Left renal cortex interstitium (tissue), 4 donors: Measurements from ENCODE around the gene KIF16B. TPM values are rescaled to one million over a fixed set of nuclear protein-coding genes. Genes with fewer than 3 reads are reported as not detected.
A peak's percentile ranks its signal among the peaks of the same experiment; 100 is the strongest.

ENCODE experiments used
- DNase-seq, 4 donors: peaks; one replicate each; pipeline ENCODE4 v3.0.0-alpha.2; 2013; ENCODE audit warnings: low read depth in 4 of 4, low spot score in 2 of 4, missing footprints in 1 of 4
- polyA plus RNA-seq, 4 donors: library from polyadenylated mRNA; unstranded; fragments of 120-200 nt; gene quantifications; one replicate each; pipeline ENCODE4 v1.2.1, GENCODE V29; 2013; ENCODE audit not compliant: insufficient read length in 4 of 4

KIF16B gene
- polyA plus RNA-seq, 4 donors = 16.8 to 26.0 (median 23.4) TPM

DNA sequence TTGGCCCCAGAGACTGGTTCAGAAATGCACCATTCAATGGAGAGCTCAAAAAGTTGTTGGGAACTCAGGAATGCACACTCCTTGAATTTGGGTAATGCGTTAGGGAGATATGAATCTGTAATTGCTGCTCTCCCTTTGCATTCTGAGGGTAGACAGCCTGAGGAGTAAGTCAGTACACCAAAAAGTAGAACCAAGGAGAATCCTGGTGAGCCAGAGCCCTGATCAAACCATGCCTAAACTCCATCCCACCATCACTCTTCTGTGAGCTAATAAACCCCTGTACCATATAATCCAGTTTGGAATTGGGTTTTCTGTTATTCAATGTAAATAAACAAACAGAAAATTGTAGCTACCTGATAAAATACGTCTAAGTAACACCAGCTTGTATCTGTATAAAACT, 90.2 kb downstream of the KIF16B start:
- DNase-seq = no peak

- DNase-seq = no peak
These were observed 91.3 kb downstream of the KIF16B start for GRCh38 chr20:16481977-16482376.

DNA sequence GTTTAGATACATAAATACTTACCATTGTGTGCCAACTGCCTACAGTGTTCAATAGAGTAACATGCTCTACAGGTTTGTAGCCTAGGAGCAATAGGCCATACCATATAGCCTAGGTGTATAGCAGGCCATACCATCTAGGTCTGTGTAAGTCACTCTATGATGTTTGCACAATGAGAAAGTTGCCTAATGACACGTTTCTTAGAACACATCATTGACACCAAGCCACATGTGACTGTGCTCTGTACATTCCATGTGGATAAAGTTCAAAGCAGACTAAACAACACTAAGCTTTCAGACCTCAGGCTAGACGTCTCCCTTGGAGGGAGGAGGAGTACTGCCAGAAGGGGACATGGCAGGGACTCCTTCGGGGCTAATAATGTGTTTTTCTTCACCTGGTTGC, 93.6 kb downstream of the KIF16B start:
- no peak for DNase-seq

- DNase-seq = no peak
These were observed 95.6 kb downstream of the KIF16B start for GRCh38 chr20:16477632-16478031.

DNA sequence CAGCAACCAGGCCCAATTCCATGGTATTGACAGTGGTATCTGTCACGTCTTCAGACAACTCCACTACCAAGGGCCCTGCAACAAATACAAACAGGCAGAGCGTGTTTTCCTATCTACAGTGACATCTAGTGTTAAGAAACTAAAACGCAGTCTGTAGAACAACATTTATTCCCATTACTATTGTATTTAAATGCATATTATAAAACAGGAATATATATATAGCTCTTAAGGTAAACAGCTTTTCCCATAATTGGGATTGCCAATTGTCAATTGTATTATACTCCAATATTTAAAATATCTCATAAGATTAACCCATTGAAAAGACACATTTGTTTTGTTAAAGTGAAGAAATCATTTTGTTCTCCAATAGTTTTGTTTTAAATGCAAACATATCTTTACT, 97.2 kb downstream of the KIF16B start:
- peak; percentile 20 to 57 (median 30) for DNase-seq

DNA sequence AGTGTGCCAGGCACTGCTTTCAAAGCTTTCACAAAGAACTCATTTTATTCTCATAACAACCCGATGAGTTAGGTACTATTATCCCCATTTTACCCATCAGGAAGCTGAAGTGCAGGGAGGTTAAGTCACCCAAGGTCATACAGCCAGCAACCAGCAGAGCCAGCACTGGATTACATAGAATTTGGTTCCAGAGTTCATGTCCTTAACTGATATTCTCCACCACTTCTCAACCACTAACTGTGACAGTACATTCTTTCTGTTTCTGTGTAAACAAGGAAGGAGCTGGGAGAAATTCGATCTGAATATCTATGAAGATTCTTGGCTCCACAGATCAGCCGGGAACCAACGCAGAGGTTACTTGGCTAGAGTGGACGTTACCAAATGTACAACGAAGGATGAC, 98.0 kb downstream of the KIF16B start:
- DNase-seq = peak in 2 of 4 donors; percentile 2 to 15

- DNase-seq = no peak
These were observed 98.9 kb downstream of the KIF16B start for GRCh38 chr20:16474363-16474762.

DNA sequence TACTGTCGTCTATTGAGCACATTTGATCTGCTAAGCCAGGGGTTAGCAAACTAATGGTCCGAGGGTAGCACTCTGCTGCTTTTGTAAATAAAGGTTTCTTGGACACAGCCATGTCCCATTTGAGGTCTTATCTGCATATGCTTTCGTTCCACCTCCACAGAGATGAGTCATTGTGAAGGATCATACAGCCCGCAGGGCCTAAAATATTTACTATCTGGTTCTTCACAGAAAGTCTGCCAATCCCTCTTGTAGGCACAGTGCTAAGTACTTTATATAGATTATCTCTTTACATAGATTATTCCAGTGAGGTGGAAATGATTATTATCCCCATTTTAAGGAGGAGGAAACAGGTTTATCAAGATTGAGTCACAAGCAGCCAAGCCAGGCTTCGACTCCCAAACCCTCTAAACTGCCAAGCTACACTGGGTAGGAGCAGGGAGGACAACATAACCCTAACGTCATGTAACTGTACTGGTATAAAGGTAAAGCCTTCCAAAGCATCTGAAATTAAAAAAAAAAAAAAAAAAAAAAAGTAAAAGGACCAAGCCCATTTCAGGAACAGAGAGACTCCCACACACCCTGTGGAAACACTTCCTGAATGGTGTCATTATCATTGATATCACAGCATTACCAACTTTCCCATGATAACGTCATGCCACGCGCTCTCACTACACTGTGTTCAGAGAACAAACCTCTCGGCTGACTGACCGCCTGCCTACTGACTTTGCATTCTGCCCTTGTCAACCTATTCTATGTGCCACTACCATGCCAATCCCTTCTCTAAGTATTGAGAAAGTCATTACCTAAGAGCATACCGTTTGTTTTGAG, 101.0 kb downstream of the KIF16B start:
- DNase-seq = no peak

DNA sequence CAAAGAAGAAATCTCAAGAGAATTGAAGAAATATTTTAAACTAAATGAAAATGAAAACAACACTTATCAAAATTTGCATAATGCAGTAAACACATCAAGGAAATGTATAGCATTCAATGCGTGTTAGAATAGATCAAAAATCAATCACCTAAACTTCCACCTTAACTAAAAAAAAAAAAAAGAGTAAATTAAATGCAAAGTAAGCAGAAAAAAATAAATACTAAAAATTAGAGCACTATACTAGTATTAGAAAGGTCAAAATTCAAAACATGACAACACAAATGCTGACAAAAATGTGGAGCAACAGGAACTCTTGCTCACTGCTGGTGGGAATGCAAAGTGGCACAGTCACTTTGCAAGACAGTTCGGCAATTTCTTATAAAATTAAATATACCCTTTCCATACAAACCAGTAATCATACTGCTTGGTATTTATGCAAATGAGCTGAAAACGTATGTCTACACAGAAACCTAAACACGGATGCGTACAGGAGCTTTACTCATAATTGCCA, 103.8 kb downstream of the KIF16B start:
- no peak for DNase-seq

DNA sequence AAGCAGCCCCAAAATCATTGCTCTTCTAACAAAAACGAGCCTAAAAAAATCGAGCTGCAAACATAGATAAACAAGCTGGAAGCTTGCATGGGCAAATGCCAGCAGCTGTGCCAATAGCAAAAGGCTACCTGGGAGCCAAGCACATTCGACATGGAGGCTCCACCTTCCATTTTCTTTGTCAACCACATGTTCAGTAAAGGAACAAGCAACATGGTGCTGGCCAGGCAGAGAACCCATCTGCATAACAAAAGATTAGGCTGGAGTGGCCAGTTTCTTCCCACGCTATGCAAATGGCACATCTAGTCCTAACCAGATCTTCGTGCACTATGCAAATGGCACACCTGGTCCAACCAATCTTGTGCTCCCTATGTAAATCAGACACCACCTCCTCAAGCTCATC, 110.5 kb downstream of the KIF16B start:
- DNase-seq = no peak

DNA sequence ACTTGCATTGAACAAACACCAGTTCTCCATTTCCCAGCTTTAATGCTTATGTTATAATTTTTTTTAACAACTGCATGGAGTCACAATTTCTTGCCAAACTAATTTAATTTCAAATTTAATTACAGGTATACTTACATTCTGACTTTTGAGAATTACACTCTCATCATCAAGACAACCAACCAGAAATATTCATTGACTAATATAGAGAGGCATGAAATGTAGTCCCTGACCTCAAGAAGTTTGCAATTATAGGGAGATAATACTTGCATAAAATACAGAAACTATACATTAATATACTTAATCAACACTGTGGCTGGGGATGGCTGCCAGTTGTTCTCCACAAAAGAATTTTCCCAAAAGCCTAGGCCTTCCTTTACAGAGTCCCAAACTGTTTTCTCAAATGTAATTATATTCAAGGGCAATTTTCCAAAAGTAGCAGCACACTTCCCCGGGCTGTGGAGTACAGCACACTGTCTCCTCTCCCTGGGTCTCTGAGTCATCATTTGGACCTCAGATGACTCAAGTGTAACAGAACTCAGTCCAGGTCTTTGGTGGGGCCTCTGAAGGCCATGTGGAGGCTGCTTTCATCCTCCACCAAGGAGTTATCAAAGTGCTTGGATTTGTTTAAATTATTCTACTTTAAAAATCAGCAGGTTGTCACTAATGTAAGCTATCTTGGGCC, 114.1 kb downstream of the KIF16B start:
- DNase-seq = no peak

- DNase-seq = no peak
These were observed 115.7 kb downstream of the KIF16B start for GRCh38 chr20:16457514-16457913.

- no peak for DNase-seq
These were observed 117.9 kb downstream of the KIF16B start for GRCh38 chr20:16455324-16455723.

DNA sequence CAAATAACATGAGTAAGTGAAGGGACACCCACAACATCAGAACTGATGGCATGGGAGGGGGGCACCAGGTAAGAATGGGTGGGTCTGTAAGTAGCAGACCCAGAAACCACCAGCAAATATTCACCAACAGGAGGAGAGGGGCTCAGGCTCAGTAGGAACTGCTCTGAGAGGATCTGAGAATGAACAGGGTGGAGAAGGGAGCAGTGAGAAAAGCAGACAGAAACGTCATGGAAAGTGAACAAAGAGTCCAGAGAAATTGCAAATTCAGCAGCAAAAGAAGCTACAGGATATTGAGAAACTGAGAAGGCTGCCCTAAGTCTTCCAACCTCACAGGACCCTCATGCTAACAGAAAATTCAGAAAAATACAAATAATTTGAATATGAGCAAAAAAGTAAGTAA, 121.3 kb downstream of the KIF16B start:
- no peak for DNase-seq

GRCh38 chr20:16451001-16451400, 122.2 kb downstream of the KIF16B start:
- no peak for DNase-seq

DNA sequence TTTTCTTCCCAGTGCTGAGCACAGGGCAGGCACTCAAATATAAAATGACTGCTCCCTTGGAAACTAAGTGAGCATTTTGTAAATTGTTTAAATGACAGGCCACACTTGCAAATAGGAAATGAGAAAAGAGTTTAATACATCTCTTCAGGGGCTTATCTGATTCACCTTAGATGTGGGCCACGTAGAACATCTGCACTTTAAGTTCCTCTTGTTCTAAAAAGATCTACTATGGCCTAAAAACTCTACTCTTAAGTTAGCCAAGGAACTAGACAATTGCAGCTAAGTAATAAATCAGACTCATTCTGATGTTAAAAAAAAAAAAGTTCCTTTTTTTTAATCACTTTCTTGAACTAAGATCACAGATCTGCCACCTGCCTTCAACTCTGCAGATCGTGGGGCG, 126.3 kb downstream of the KIF16B start:
- DNase-seq = no peak

- no peak for DNase-seq
These were observed 127.0 kb downstream of the KIF16B start for GRCh38 chr20:16446246-16446645.

GRCh38 chr20:16445482-16445881, 127.8 kb downstream of the KIF16B start:
- no peak for DNase-seq

DNA sequence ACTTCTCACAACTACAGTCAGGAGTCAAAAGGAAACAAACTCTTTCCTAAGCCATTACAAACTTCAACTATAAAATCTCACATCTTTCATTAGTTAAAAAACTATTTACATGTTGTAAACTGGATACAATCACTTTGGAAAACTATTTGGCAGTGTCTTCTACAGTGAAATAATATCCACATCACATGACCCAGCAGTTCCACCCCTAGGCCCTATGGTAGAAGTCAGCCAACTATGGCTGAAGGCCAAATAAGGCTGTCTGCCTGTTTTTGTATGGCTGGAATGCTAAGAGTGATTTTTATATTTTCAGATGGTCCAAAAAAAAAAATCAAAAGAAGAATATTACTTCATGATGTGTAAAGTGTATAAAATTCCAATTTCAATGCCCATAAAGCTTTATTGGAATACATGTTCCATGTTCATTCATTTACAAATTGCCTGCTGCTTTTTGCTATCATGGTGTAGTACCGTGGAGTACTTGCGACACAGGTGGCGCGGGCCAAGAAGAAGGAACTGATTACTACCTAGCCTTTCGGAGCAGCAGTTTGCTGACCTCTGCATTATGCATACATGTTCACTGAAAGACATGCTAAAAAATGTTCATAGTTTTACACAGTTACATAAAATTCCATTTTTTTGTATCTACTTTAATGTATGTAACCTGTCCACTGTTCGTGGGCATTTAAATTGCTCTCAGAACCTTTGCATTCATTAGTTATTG, 129.0 kb downstream of the KIF16B start:
- peak in 1 of 4 donors; percentile 8 for DNase-seq

GRCh38 chr20:16441546-16442164, 131.6 kb downstream of the KIF16B start:
- no peak for DNase-seq

DNA sequence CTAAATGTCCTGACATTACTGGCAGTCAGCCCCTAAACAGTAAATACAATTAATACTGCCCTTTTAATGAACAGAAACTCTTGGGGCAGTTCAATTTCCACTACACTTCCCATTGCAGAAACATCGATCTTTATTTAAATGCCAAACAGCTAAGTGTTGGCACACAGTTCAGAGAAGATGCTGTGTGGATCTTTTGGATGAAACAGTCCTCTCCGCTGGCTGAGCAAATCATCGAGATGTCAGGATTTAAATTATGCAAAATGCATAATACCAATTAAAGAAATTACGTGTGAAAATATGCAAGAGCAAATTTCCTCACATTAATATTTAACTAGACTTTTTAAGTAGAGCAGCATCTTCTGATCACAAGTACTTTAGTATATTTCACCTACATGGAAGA, 132.6 kb downstream of the KIF16B start:
- no peak for DNase-seq
